PFSK-1 (cell line): Measurements from ENCODE around the gene GZF1.

Experiments used
- FOXP2 ChIP-seq: optimal IDR thresholded peaks from 2 replicates; pipeline ENCODE3; 2011; ENCODE audit warnings: borderline replicate concordance, control low read depth, inconsistent platforms; ENCODE audit not compliant: insufficient read depth; ENCODE audit errors: extremely low read length, extremely low read depth
- POLR2AphosphoS5 ChIP-seq: IDR thresholded peaks from 2 replicates; pipeline ENCODE4 v1.6.1; 2012; ENCODE audit warnings: low read depth, mild to moderate bottlenecking, control low read depth, low read length, moderate library complexity
- SIN3A ChIP-seq: IDR thresholded peaks from 2 replicates; pipeline ENCODE4 v1.6.1; 2012; ENCODE audit warnings: mild to moderate bottlenecking, low read length, moderate library complexity, borderline replicate concordance; ENCODE audit not compliant: insufficient read depth
- TAF1 ChIP-seq: IDR thresholded peaks from 2 replicates; pipeline ENCODE4 v1.6.1; 2012; ENCODE audit warnings: low read length, control low read depth, borderline replicate concordance; ENCODE audit not compliant: insufficient read depth
- TF ChIP-seq, protein P1 (sequence below), 2 experiments: IDR thresholded peaks; 2 replicates each; pipeline versions ENCODE4 v1.6.1 to v1.8.0; 2011 to 2012; ENCODE audit warnings: low read depth in 2 of 2, low read length in 2 of 2, control low read depth in 1 of 2, inconsistent platforms in 1 of 2, mild to moderate bottlenecking in 1 of 2, moderate library complexity in 1 of 2; ENCODE audit not compliant: insufficient read depth in 1 of 2

The GZF1 gene

GRCh38 chr20:23393996-23394775, 32.2 kb downstream of the GZF1 start:
- TF ChIP-seq TAF1, result no peak
- TF ChIP-seq, protein P1, sequence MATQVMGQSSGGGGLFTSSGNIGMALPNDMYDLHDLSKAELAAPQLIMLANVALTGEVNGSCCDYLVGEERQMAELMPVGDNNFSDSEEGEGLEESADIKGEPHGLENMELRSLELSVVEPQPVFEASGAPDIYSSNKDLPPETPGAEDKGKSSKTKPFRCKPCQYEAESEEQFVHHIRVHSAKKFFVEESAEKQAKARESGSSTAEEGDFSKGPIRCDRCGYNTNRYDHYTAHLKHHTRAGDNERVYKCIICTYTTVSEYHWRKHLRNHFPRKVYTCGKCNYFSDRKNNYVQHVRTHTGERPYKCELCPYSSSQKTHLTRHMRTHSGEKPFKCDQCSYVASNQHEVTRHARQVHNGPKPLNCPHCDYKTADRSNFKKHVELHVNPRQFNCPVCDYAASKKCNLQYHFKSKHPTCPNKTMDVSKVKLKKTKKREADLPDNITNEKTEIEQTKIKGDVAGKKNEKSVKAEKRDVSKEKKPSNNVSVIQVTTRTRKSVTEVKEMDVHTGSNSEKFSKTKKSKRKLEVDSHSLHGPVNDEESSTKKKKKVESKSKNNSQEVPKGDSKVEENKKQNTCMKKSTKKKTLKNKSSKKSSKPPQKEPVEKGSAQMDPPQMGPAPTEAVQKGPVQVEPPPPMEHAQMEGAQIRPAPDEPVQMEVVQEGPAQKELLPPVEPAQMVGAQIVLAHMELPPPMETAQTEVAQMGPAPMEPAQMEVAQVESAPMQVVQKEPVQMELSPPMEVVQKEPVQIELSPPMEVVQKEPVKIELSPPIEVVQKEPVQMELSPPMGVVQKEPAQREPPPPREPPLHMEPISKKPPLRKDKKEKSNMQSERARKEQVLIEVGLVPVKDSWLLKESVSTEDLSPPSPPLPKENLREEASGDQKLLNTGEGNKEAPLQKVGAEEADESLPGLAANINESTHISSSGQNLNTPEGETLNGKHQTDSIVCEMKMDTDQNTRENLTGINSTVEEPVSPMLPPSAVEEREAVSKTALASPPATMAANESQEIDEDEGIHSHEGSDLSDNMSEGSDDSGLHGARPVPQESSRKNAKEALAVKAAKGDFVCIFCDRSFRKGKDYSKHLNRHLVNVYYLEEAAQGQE (IDR thresholded peaks at IDR 0.05; ENCODE audit: insufficient read depth in 1 of 2, low read depth in 2 of 2, low read length in 2 of 2), result no peak
- TF ChIP-seq FOXP2, result no peak
- no peak for TF ChIP-seq POLR2AphosphoS5
- no peak for TF ChIP-seq SIN3A

DNA sequence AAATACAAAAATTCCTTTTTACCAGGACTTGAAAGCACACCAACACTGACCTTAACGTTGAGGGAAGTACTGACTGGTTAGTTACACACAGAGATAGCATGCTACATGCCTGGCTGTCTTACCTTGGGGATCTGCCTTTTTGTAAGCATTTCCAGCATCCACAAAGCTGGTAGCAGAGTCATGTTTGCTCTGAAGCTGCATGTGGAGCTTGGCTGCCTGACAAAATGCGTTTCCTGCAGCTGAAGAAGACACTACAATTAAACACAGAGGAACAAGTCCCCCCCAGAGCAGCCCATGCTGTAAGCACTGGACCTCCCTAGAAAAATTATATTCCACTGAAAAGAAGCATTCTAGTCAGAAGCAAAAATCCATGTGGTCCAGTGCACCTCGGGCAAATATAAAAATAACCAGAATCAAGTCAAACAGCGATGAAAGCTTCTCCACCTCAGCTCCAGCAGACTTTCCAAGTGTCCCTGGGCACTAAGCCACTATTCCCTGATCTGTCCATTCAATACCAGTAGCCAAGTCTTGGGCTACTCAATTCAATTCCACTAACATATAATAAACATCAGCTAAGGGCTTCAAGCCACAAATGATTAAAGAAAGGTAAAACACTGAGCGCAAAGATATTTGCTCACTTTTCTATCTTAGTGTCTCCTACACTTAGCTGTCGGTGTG, 35.1 kb downstream of the GZF1 start:
- TF ChIP-seq, protein P1 (IDR thresholded peaks at IDR 0.05; ENCODE audit: insufficient read depth in 1 of 2, low read depth in 2 of 2, low read length in 2 of 2), result no peak
- no peak for TF ChIP-seq POLR2AphosphoS5
- no peak for TF ChIP-seq SIN3A
- no peak for TF ChIP-seq FOXP2
- TF ChIP-seq TAF1, result no peak

DNA sequence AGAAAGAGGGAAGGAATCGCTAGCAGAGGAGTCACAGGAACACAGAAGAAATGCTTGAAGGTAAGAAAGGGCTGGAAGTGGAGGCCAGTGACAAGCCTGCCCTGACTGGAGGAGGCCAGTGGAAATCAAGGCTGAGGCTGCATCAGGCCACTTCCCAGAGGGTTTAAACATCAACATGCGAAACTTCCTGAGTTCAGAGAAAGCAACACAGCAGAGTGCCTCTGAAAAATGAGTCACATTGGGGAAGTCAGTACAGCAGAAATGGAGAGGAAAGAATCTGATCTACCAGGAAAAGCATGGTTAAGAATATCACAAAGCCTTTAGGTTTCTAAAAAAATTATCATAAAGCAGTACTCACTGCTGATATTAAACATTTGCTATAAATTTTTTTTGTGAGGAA, 36.0 kb downstream of the GZF1 start:
- peak; percentile 51 for TF ChIP-seq FOXP2
- TF ChIP-seq SIN3A, result peak; percentile 64; the same call in 1 of the 2 replicates
- no peak for TF ChIP-seq POLR2AphosphoS5

- TF ChIP-seq POLR2AphosphoS5 (no peak), TAF1 (no peak), SIN3A (no peak), FOXP2 (no peak)
- TF ChIP-seq, protein P1 (IDR thresholded peaks at IDR 0.05; ENCODE audit: insufficient read depth in 1 of 2, low read depth in 2 of 2, low read length in 2 of 2), result no peak
These were observed 37.7 kb downstream of the GZF1 start for GRCh38 chr20:23399568-23400241.

DNA sequence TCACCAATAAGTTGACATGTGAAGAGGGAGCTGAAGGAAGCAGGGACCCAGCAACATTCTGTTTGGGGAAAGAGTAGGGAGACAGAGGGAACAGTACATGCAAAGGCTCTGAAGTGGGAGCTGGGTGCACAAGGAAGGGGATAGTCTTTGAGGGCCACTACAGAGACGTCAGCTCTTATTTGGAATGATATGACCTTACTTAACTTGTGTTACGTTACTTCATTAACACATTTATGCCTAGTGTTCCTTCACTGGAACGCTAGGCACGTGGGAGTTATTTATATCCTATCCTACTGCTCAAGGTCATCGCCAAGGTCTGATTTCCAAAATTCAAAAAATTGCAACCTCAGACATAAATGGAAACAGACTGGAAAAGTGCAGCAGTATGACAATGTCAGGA, 39.1 kb downstream of the GZF1 start:
- TF ChIP-seq FOXP2 (no peak), TAF1 (no peak), POLR2AphosphoS5 (no peak), SIN3A (no peak)
- TF ChIP-seq, protein P1 (IDR thresholded peaks at IDR 0.05; ENCODE audit: insufficient read depth in 1 of 2, low read depth in 2 of 2, low read length in 2 of 2), result no peak
